Ureter (tissue), 1 donor: ENCODE data around the gene MON1B. TPM values are rescaled to one million over a fixed set of nuclear protein-coding genes. Genes with fewer than 3 reads are reported as not detected.
"Not testable (repeated sequence)": the region's sequence is repeated elsewhere in the genome, so short reads cannot be mapped to it uniquely, and the experiment has no call there.

Experiments used
- DNase-seq: peaks from one replicate; pipeline ENCODE4 v3.0.0-alpha.2; 2020; ENCODE audit warnings: low spot score
- total RNA-seq: library from RNA; stranded (reverse); gene quantifications from one replicate; pipeline ENCODE4 v1.2.4, GENCODE V29; 2023
- donor health status: DM: yes; HTN: yes; CAD: no.

The MON1B gene
- 58.7 TPM for total RNA-seq

DNA sequence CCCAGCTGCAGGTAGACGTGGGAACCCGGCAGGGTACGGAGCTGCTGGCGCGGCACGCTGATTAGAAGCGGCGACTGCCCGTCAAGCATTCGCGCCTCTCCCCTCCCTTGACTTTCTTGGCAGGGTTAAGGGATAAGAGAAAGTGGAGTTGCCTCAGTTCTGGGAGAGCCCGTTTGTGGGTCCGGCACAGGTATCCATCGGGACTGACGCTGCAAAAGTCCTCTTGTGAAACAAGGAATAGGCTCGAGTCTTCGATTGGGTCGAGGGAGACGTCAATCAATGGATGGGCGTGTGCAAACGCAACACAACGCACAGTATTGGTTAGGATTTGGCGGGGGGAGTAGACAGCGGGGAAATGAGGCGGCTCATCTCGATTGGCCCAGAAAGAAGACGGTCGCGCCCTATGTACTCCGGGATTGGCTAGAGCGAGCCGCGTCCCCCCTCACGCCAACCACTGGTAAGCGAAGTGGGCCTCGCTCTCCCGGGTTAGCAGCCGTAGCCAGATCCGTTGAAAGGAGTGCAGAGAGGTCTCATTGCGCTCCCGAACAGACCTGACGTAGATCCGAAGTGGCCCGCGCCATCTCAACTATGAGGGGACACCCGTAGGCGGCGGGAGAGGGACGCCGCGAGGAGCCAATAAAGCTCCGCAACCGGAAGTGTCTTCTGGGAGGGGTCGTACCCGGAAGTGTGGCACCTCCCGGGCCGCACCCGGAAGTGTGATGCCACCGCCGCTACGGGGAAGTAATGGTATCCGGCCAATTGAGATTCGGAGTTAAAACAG is at the start of gene MON1B:
TSS of gene MON1B (plus strand) at position 713 of the 781 bp plus-strand sequence. CDS start 296 bp downstream, outside the sequence.
- peak; percentile 99 for DNase-seq

DNA sequence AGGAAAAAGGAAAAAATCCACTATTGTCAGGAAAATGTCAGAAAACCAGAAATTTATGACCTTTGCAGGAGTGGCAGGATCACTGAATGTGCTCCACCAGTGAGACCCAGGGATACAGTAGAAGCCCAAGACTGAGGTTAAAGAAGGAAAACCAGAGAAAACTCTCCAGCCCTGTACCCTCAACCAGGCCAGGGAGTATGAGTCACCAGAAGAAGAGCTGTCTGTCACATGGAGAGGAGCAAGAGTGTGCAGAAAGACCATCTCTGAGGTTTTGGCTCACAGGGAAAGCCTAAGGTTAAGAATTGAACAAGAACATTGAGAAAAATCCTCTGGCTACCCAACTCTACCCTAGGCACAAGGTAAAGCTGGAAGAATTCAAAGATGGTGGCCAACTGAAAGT is 47.6 kb upstream of the MON1B start:
- DNase-seq: no peak

DNA sequence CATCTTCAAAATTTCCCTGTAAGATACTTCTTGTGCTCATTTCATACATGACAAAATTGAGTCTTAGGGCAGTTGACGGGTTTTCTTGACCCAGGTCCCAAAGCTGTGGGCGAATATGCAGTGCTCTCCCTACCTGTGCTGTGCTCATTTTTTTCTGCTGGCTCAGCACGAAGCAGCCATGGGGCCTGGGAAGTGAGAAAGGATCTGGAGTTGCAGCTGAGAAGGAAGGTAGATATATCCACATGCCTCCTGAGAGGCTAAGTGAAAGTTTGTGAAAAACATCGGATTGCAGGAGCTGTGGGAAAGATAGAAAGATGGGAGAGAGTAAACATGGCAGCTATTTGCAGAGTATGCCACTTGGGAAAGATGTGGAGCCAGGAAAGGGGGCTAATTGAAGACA is 42.9 kb upstream of the MON1B start:
- no peak for DNase-seq

DNA sequence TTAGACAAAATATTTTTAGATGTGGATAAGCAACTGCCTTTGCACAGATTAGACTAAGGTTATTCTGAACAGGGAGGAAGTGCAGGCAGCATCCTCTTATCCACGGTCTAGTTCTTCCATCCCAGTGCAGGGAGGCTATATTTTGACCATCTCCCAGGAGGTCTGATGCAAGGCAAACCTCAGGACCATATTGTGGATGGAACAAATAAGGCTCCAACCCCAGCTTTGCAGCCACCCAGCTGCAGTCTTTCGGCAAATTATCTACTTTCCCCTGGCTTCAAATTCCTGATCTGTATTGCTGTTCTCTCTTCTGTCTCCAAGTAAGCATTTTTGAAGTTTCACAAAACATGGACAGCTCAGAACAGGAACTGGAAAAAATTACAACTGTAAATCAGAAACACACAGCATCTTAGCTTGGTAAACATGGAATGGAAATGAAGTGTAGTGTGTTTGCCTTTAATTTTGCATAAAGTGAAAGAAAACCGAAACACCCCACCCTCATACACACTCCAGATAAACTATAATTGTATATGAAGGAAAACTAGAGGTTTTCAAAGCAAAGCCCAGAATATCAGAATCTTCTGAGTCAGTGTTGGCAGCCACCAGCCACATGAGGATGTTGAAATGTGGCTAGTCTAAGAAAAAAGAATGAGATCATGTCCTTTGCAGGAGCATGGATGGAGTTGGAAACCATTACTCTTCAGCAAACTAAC is 33.5 kb upstream of the MON1B start:
- no peak for DNase-seq

DNA sequence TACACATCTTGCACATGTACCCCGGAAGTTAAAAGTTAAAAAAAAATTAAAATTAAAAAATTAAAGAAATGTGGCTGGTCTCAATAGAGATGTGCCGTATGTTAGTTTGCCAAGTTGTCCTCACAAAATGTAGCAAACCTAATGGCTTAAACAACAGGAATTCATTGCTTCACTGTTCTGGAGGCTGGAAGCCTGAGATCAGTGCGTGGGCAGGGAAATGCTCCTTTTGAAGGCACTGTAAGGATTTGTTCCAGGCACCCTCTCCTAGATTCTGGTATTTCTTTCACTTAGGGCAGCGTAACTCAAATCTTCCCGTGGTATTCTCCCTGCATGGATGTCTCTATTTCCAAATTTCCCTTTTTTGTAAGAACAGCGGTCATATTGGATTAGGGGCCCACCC is 32.7 kb upstream of the MON1B start:
- DNase-seq: no peak

DNA sequence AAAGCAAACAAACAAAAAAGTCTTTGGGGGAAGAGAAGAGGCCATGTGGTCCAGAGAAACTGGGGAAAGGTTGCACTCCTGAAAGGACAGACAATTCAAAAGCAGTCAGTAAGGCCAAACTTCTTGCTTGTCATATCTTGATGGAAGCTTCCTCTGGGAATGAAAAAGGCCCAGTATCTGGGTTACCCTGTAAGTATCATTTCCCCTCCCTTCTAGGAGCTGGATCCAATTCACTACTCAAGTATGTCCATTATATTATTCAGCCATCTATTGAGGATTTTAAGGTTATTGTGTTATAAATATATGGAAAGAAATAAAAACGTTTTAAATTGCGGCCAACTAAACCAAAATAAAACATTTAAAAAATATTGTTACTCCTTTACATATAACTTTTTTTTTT is 26.0 kb upstream of the MON1B start:
- DNase-seq: no peak

DNA sequence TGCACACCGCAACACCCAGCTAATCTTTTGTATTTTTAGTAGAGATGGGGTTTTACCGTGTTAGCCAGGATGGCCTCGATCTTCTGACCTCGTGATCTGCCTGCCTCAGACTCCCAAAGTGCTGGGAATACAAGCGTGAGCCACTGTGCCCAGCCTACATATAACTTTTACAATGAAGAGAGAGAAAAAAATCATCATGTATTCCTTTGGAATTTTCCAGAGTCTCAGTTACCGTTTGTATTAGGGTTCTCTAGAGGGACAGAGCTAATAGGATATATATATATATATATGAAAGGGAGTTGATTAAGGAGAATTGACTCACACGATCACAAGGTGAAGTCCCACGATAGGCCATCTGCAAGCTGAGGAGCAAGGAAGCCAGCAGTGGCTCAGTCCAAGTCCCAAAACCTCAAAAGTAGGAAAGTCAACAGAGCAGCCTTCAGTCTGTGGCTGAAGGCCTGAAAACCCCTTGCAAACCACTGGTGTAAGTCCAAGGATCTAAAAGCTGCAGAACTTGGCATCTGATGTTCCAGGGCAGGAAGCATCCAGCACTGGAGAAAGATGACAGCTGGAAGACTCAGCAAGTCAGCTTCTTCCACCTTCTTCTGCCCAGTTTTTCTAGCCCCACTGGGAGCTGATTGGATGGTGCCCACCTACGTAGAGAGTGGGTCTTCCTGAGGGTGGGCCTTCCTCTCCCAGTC is 25.3 kb upstream of the MON1B start:
- DNase-seq: not testable (repeated sequence)

DNA sequence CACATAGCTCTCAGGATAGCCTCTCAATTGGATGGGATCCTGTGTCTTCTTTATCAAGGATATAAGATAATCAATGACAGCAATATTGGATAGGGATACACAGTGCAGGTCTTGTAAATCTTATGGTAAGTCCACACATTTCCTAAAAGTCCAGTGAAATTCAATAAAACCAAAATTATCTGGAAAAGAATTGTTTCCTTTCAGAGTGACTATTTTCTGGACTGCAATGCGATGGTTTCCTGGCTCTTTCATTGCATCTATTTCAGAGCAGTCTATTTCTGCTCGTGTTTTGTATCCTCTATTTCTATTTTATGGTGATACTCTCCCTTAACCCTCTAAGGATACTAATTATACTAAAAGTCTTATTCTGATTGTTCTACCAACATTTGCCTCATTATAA is 24.3 kb upstream of the MON1B start:
- no peak for DNase-seq

DNA sequence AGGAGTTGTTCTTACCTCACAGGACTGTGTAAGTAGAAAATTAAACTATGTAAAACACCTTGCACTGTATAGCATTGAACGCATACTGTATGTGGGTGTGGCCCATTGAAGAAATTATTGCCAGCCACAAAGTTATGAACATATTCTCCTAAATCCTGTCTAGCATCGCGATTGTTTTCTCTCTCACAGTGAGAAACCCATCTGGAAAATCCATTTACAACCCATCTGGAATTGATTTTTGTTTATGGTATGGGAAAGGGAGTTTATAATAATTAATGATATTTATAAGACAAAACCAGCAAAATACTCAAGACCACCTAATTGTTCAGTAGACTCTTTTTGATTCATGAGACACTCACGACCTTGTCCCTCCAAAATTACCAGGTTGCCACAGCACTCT is 22.1 kb upstream of the MON1B start:
- no peak for DNase-seq

DNA sequence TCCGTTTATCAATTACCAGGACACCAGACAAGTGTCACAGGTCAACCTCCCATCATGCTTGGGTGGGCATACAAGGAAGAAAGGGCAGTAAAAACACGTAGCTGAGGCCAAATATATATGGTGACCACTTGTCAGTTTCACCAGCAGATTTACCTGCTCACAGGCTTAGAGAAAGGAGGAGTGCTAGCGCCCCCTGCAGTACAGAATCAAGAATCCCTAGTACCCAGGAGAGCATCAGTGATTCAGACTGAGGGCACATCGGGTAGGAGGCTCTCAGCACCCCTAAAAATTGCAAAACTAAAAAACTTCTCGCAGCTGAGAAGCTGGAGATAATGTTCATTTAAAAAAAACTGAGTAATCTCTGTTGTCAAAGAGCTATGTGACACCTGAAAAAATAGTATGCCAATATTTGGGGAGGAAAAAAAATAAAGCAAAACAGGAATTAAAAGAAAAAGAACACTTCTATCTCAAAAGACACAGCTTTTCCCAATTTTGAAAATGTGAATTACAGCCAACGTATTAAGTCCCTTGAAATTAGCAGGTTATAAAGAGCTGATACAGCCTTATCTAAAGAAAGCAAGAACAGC is 21.2 kb upstream of the MON1B start:
- DNase-seq: no peak

DNA sequence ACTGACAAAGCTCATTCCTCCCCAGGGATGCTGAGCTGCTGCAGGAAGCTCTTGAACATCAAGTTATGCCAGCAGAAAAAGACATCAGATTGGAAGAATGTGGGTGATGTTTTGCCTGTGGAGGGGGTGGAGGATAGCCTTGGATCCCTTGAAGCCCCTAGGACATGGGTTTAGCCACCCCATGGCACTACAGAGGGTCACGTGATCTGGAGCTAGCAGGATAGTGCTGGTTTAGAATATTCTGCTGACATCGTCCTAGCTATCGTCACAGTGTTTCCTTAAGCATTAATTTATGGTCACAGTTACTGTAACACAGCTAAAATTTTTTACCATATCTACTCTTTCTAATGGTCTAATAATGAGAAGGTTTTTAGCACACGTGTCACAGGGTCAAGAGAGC is 20.2 kb upstream of the MON1B start:
- no peak for DNase-seq

DNA sequence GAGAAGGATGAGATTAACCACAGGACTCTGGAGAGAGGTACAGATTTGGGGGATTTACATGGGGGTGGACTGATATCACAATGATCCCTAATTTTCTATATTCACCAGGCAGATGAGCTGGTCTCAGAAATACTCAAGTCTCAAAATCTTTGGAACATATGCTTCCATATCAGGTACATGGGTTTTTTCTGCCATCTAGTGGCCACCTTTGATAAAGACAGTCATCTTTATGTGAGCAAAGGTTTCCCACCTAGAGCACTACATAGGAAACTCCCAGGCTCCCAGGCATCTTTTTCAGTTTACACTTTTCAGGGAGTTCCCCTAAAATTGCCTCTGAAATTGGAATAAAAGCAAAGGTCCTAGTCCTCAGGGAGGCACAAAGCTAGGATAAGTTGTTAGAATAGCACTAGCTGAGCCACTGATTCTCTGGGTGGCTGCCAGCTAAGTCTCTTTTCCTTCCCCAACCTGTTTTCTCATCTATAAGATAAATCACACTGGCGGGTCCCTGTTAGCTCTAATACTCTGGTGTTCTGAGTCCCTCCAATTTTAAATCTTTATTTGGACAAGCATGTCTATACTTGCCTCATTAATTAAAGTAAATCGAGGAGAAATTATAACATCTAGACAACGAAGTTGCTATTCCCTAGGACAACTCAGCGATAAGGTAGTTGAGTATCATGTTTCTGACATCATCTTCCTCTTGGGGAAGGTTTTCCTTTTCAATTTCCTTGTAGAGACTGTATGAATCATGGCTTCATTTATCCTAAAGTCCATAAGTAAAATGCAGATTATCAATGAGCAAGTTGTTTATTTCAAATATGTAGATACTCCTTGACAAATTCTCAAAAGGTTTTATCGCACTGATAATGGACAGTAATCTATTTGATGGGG is 19.0 kb upstream of the MON1B start:
- peak; percentile 51 for DNase-seq

DNA sequence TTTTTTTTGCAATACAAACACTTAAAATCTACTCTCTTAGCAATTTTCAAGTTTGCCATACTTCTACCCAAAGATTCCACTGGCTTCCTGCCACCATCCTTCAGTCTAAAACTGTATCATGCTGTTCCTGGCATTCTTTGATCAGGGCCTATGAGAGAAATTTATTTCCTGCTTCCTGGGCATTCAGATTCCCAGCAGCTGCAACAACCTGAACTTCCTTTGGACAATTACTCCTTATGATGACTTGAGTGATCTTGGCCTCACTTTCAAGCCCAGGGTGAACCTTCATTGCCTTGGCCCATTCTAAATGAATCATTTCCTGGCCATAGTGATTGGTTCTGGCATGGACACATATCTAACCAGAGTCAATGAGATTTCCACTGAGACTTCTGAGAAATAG is 18.0 kb upstream of the MON1B start:
- DNase-seq: no peak

DNA sequence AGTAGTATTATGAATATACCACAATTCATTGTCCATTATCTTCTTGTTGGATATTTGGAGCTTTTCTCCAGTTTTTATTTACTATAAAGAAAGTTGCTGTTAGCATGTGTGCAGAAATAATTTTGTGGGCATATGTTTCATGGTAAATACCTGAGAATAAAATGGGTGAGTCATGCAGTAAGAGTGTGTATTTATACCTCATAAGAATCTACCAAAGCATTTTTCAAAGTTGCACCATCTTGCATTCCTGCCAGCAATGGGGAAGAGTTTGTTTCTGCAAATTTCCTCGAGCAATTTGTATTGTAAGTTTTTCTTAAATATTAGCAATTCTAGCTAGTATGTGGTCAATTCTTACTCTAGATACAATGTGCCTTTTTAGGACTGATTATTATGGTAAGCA is 7.9 kb upstream of the MON1B start:
- DNase-seq: no peak

DNA sequence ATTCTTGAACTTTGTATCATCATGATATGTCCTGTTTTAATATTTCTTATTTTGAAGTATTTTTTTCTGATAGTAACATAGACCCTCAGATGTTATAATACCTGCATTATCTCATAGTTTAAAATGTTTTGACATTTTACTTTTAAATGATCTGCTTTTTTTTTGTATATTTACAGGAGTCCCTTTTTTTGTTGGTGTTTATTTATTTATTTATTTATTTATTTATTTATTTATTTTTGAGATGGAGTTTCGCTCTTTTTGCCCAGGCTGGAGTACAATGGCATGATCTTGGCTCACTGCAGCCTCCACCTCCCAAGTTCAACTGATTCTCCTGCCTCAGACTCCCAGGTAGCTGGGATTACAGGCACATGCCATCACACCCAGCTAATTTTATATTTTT is 4.7 kb upstream of the MON1B start:
- DNase-seq: not testable (repeated sequence)

DNA sequence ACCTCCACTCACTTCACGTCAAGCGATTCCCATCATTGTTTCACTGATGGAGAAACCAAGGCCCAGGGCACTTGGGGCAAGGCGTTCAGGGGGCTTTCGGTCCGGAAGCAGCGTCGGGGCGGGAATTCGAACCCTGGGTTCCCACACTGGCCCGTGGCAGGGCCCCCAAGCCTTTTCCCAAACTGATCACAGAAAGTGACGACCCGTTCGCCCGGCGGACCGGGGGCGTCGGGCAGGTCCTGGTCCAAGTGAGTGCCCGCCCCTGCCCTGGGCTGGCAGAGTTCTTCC is 856 bp upstream of the MON1B start:
- DNase-seq: no peak

DNA sequence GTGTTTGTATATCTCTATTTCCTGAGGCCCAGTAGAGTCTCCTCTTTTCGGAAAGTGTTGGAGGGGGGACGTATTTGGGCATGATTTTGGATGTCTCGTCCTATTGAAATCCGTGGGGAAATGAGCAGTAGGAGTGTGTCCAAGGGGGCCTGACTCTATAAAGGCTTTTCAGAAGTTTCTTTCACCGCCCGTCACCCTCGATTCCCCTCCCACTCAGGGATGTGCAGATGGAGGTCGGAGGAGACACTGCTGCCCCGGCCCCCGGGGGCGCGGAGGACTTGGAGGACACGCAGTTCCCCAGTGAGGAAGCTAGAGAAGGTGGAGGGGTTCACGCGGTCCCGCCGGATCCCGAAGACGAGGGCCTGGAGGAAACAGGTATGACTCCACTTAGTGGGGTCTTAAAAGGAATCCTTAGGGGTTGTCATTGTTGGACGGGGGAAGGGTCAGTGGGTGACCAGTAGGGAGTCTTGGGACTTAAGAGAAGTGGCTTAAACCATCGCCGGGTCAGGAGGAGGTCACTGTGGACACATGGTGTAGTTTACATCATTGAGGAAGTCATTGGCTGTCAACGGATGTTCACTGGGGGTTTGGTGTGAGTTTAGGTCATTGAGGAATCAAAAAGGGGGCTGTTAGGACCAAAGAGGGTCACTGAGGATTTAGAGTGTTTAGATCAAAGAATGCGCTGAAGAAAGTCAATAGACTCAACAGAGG is 424 bp downstream of the MON1B start:
- DNase-seq: no peak

DNA sequence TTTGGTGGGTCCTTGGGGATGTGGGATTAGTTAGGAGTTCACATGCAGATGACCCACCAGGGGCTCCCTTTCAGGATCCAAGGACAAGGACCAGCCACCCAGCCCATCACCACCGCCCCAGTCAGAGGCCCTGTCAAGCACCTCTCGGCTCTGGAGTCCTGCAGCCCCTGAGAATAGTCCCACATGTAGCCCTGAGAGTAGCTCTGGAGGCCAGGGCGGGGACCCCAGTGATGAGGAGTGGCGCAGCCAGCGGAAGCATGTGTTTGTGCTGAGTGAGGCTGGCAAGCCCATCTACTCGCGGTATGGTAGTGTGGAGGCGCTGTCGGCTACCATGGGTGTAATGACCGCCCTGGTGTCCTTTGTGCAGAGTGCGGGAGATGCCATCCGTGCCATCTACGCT is 2.4 kb downstream of the MON1B start:
- DNase-seq: no peak

DNA sequence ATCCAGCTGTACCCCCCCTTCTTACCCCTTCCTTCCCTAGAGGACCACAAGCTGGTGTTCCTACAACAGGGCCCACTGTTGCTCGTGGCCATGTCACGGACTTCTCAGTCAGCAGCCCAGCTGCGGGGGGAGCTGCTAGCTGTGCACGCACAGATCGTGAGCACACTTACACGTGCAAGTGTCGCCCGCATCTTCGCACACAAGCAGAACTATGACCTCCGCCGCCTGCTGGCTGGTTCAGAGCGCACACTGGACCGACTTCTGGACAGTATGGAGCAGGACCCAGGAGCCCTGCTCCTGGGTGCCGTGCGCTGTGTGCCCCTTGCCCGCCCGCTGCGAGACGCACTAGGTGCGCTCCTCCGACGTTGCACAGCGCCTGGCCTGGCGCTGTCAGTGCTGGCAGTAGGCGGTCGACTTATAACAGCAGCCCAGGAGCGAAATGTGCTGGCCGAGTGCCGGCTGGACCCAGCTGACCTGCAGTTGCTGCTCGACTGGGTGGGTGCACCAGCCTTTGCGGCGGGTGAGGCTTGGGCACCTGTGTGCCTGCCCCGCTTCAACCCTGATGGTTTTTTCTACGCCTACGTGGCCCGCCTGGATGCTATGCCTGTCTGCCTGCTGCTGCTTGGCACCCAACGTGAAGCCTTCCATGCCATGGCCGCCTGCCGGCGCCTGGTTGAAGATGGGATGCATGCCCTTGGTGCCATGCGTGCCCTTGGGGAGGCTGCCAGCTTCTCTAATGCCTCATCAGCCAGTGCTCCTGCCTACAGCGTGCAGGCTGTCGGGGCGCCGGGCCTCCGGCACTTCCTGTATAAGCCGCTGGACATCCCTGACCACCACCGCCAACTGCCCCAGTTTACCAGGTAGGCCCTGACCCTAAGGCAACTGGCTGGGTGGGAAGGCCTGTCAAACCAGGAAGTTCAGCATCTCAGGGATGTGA is 3.6 kb downstream of the MON1B start:
- no peak for DNase-seq

DNA sequence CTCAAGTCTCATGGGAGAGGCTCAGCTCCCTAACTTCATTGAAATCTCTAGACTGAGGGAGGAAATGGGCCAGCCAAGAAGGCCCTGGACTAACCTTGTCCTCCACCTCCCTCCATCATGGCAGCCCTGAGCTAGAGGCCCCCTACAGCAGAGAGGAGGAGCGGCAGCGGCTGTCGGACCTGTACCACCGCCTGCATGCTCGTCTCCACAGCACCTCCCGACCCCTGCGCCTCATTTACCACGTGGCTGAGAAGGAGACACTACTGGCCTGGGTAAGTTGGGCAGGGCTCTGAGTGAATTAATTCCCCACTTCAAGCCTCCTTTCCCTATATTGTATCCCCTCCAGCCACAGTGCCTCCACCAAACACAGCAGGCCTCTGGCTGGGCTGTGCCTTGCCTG is 4.4 kb downstream of the MON1B start:
- DNase-seq: no peak
